Midbrain (tissue), 1 donor: ENCODE data around the gene SYT1.
"Not testable (repeated sequence)": the region's sequence is repeated elsewhere in the genome, so short reads cannot be mapped to it uniquely, and the experiment has no call there.

ENCODE experiments used
- DNase-seq: peaks from one replicate; lab custom pipeline; 2025; lab: John Stamatoyannopoulos, UW

The SYT1 gene

DNA sequence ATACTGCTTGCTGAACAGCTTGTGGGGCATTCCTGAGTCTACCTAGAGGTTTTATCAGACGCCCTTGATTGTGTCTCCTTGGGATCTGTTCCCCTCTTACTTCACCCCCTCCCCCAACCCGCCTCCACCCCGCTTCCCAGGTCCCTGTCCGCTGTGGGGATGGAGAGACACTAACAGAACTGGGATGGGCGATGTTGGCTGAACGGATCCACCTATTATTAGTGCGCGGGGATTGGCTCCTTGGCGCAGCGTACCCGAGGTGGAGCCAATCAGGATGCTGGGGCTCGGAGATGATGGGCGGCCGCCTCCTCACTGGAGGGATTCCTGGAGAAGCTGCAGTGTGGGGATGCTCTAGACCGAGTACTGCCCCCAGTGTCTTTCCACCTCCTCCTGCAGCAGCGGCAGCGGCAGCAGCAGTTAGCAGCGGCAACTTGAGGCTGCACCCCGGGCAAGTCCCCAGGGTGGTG, at the start of gene SYT1:
Gene SYT1, plus strand, starts transcription at position 372 of the 467 bp plus-strand sequence.
- peak; percentile 50 for DNase-seq

DNA sequence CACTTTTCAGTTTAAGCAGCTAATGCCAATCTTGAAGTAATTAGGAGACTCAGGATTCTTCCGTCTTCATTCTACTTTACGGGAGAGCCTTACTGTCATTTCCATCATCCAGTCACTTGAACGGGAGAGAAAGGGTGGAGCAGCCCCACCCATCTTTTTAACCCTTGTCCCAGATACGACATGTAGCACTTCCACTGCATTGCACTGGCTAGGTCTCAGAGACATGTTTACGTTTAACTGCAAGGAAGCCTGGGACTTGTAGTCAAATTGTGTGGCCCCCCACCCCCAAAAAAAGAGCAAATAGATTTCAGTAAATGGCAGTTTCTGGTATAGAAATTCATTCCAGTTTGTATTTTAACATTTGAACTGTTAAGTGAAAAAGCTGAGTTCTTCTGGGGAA, 46.1 kb upstream of the SYT1 start:
- no peak for DNase-seq

- DNase-seq = no peak
Measured at GRCh38 chr12:78820946-78821345, 43.6 kb upstream of the SYT1 start.

DNA sequence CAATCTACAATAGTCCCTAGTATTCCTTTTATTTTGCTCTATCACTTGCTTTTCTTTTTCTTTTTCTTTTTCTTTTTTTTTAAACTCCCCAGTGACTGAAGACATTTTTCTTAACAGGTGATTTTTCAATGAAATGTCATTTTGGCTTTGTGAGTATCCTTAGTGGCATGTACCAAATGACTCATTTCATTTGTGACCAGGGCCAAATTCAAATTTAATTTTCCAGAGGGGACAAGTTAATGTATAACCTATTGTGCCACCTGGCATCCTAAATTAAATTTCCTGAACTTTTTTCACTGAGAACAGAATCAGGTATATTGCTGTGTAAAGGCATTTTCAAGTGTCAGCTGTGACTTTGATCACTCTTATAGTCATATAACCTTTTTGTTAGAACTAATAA, 39.7 kb upstream of the SYT1 start:
- DNase-seq = no peak

DNA sequence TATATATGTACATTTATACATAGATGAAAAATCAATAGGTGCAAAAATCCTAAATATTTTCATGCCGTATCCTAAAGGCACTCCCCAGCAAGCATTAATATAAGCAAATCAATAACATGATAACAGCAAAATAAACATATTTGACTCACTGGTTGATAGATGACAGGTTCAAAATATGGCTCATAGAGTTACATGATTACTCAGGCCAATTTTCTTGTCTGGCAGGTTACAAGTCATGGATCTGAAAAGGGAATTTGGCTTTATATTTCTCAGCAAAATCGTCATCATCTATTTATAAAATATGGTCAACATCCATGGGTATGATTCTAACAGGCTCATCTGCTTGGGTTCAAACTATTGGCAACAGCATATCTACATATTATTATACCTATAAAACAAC, 34.9 kb upstream of the SYT1 start:
- no peak for DNase-seq

DNA sequence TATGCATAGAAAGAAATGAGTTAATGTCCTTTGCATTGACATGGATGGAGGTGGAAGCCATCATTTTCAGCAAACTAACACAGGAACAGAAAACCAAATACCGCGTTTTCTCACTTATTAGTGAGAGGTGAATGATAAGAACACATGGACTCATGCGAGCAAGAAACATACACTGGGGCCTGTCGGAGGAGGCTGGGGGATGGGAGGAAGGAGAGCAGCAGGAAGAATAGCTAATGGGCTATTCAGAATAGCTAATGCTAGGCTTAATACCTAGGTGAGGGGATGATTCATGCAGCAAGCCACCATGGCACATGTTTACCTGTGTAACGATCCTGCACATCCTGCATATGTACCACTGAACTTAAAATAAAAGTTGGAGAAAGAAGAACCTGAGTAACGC, 29.1 kb upstream of the SYT1 start:
- no peak for DNase-seq

DNA sequence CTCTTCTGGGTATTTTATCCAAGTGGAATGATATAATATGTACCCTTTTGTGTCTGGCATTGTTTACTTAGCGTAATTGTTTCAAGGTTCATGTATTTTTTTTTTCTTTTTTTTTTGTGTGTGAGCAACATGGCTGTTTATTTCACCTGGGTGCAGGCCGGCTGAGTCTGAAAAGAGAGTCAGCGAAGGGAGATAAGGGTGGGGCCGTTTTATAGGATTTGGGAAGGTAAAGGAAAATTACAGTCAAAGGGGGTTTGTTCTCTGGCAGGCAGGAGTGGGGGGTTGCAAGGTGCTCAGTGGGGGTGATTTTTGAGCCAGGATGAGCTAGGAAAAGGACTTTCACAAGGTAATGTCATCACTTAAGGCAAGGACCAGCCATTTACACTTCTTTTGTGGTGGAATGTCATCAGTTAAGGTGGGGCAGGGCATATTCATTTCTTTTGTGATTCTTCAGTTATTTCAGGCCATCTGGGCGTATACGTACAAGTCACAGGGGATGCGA, 24.0 kb upstream of the SYT1 start:
- DNase-seq = not testable (repeated sequence)

GRCh38 chr12:78853231-78853630, 11.3 kb upstream of the SYT1 start:
- DNase-seq = no peak

DNA sequence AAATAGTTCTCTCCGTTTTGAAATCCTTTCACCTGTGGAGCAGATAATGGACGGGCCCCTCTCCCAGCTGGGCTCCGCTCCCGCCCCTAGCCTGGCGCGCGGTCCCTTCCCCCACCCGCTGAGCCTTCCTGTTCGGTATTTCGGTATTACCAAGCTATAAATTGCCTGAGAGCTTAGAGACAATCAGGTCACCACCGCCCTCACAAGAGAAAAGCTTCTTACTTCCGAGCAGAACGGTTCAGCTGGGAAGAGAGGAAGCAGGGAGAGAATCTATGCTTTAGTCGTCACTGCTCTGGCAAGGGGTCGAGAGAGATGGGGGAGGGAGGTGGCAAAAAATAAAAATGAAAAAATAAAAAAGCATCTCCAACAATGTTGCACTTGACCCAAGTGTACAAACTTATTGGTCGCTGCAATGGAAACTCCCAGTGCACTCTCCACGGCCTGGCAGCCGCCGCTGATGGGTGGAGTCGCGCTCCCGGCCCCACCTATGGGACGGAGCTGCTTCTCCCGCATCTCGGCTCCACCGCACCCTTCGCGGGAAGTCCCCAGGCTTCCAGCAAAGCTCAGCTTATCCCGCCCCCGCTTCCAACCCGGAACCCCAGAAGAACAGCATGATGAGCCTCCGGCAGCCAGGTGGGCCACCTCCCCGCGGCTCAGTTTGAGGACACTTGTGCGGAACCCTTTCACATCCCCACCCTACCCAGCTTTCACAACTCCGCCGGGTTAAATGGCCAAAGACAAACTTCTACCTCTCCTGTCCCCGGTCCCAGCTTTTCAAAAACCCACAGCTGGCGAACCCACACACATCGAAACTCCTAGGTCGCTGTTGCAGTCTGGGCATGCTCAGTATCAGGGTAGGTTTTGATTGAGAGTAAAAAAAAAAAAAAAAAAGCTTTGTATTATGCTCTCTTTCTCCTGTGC, 832 bp upstream of the SYT1 start:
- no peak for DNase-seq

DNA sequence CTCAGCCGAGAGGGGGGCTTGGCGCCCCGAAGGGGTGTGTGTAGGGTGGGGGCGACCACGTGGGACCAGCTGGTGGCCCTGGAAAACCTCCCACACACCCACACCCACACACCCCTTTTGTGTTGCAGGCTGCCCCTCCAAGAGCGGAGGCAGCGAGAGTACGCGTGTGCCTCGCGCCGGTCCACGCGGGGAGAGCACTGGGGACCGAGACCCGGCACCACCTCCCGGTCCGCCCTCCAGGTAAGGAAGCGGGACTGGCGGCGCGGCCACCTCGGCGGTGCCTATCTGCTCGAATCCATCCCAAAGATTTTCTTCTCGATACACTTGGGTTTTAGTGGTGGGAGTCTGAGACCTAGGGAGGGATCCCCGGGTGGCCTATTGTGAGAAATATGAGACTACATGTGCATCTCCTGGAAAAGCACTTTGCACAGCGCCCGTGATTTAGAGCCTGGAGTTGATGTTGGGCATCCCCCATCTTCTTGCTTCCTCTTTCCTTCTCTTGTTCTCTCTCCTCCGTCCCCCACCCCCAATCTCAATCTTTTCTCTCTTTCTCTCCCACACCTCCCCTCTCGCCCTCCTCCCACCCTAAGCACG, 393 bp downstream of the SYT1 start:
- no peak for DNase-seq

GRCh38 chr12:78865516-78865915, 942 bp downstream of the SYT1 start:
- DNase-seq = no peak

GRCh38 chr12:78866518-78866917, 1.9 kb downstream of the SYT1 start:
- no peak for DNase-seq

- no peak for DNase-seq
Measured at GRCh38 chr12:78870539-78870938, 6.0 kb downstream of the SYT1 start.

DNA sequence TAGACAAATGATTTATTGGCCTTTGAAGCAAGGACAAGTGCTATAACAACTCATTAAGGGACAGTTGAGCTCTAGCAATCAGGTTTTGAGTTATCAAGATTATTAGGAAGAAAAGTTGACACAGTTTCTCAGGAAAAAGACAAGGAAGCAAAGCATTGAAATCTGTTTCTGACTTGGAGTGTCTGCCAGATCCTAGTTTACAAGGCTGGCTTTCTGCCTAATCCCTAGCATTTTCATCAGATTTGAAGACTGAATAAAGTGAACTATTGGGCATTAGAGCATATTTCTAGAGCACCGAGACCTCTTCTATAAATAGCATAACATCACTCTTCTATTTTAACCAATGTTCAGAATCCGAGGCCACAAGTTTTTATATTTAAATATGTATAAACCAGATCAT, 7.0 kb downstream of the SYT1 start:
- no peak for DNase-seq

DNA sequence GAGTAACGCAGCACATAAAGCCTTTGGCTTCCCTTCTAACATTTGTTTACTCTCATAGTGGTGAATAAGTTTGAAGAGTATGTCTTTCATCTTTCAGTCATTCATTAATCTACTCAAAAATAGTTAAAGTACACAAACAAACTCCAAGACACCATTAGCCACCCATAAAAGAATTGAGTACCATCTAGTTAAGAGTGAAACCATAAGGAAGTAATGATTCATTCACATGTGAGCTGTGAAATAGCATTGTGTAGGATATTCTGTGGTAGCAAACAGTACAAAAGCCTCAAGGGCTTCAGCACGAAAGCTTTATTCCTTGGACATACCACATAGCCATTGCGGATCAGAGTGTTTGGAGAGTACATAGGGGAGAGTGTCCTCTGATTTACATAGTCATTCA, 13.9 kb downstream of the SYT1 start:
- no peak for DNase-seq

DNA sequence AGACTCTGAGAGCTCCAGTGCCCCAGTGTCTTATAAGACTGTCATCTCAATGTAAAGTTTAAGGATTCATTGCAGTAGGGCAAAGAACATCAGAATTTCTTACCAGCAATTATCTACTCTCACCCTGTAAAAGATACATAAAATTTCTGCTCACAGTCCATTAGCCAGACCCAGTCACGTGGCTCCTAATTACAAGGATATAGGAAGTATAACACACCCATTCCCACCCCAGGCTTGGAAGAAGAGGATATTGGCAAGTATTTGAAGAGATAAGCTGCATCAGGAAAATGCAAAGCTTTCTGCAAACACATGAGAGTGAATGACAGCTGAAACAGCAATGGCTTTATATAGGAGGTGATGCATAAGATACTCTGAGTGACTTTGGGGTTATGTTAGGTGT, 14.3 kb downstream of the SYT1 start:
- DNase-seq = no peak

GRCh38 chr12:78880078-78880477, 15.5 kb downstream of the SYT1 start:
- DNase-seq = no peak

GRCh38 chr12:78881685-78882084, 17.1 kb downstream of the SYT1 start:
- no peak for DNase-seq

- no peak for DNase-seq
Measured at GRCh38 chr12:78885466-78885865, 20.9 kb downstream of the SYT1 start.

DNA sequence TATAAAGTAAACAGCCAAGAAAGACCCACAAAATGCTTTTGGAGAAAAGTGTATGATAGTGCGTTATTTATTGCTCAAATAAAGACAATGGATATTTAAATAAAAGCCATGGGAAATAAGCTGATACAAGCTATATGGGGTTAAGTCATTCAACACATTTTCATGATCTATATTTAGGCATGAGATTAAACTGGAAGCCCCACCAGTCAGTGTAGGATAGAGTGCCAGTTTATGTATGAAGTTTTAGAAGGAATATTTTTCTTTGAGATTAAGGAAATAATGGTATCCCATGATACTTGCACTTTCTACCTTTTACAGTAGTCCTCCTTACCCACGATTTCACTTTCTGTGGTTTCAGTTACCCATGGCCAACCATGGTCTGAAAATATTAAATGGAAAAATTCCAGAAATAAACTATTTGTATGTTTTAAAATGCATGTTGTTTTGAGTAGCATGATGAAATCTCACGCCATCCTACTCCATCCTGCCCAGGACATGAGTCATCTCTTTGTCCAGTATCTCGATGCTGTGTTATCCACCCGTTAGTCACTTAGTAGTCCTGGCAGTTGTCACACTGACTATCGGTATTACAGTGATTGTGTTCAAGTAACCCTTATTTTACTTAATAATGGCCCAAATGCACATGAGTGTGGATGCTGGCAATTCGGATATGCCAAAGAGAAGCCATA, 22.3 kb downstream of the SYT1 start:
- no peak for DNase-seq

GRCh38 chr12:78887444-78887843, 22.9 kb downstream of the SYT1 start:
- DNase-seq = no peak

- DNase-seq = no peak
Measured at GRCh38 chr12:78888568-78888967, 24.0 kb downstream of the SYT1 start.
